Measurements from ENCODE around the gene ZNF117.
"Not testable (repeated sequence)": the region's sequence is repeated elsewhere in the genome, so short reads cannot be mapped to it uniquely, and the experiment has no call there.

ZNF117 gene

DNA sequence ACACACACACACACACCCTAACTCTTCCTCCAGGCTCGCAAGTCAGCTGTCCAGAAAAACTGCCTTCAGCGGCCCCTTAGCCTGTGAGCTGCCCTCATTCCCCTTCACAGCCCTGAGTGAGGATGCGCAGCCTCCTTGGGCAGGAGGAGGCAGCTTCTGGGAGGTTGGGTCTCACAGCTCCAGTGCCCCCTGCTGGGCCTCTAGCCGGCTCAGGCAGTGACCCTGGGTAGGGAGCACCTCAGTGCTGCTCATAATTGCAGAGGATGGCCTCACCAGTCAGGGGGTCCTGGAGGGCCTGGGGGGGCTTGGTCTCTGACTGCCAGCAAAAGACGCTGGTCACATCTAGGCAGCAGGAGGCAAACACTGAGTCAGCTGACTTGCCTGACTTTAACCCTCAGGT is 44.1 kb downstream of the ZNF117 start:
- DNase-seq (ENCODE audit: low read depth): no peak
- TF ChIP-seq, protein P1, sequence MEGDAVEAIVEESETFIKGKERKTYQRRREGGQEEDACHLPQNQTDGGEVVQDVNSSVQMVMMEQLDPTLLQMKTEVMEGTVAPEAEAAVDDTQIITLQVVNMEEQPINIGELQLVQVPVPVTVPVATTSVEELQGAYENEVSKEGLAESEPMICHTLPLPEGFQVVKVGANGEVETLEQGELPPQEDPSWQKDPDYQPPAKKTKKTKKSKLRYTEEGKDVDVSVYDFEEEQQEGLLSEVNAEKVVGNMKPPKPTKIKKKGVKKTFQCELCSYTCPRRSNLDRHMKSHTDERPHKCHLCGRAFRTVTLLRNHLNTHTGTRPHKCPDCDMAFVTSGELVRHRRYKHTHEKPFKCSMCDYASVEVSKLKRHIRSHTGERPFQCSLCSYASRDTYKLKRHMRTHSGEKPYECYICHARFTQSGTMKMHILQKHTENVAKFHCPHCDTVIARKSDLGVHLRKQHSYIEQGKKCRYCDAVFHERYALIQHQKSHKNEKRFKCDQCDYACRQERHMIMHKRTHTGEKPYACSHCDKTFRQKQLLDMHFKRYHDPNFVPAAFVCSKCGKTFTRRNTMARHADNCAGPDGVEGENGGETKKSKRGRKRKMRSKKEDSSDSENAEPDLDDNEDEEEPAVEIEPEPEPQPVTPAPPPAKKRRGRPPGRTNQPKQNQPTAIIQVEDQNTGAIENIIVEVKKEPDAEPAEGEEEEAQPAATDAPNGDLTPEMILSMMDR (conservative IDR thresholded peaks at IDR 0.05; ENCODE audit: low read depth, low read length): peak; percentile 61
- peak overlapping the region; percentile 56 for H3K4me3 ChIP-seq (ENCODE audit: low read length)

- no peak overlapping the region for H3K4me3 ChIP-seq (ENCODE audit: low read length)
- TF ChIP-seq, protein P1 (conservative IDR thresholded peaks at IDR 0.05; ENCODE audit: low read depth, low read length): no peak
- no peak for DNase-seq (ENCODE audit: low read depth)
Observed at GRCh38 chr7:64945503-64946175, 45.2 kb downstream of the ZNF117 start.

DNA sequence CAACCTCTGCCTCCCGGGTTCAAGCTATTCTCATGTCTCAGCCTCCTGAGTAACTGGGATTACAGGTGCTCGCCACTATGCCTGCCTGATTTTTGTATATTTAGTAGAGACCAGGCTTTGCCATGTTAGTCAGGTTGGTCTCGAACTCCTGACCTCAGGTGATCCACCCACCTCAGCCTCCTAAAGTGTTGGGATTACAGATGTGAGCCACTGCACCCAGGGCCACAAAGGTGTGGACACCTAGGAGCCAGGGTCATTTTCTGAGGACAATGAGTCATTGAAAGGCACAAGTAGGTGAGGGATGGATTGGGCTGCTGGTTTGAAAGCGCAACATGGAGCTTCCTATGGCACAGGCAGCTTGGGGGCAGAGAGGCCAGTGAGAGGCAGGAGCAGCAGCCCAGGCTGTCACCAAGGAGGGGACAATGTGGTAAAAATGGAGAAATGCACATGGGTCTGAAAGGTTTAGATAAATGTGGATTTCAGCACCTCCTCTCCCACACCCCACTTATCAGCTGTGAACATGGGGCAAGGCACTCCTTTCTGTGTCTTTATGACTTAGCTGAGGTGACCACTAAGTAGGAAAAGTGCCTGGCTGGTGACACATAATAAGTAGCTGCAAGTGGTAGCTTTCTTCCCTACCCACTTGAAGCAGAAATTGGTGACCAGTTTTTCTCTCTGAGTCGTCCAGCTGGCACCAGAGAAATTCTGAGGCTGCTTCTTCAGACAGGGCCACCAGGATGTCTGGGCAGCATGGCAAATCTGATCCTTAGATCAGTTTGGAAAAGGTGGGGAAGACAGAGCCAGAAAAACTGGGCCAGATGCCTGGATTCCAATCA is 46.0 kb downstream of the ZNF117 start:
- not testable (repeated sequence) for H3K4me3 ChIP-seq (ENCODE audit: low read length); DNase-seq (ENCODE audit: low read depth)

- H3K4me3 ChIP-seq (ENCODE audit: low read length); DNase-seq (ENCODE audit: low read depth): not testable (repeated sequence)
Observed at GRCh38 chr7:64940021-64940420, 50.8 kb downstream of the ZNF117 start.

GRCh38 chr7:64938540-64938939 is 52.3 kb downstream of the ZNF117 start:
- H3K4me3 ChIP-seq (ENCODE audit: low read length): no peak overlapping the region
- TF ChIP-seq, protein P1 (conservative IDR thresholded peaks at IDR 0.05; ENCODE audit: low read depth, low read length): no peak
- no peak for DNase-seq (ENCODE audit: low read depth)

DNA sequence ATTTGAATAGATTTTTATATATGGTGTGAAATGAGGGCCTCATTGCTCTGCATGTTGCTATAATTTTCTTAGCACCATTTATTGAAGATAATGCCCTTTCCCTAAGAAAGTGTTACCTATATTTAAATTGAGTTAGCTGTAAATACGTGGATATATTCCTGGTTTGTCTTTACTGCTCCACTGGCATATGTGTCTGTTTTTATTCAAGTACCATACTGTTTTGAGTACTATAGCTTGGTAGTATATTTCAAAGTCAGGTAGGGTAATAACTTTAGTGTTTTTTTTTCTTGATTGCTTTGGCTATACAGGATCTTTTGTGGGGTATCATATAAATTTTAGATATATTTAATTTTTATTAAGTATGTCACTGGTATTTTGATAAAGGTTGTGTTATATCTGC is 56.4 kb downstream of the ZNF117 start:
- DNase-seq (ENCODE audit: low read depth): no peak
- H3K4me3 ChIP-seq (ENCODE audit: low read length): no peak overlapping the region
- TF ChIP-seq, protein P1 (conservative IDR thresholded peaks at IDR 0.05; ENCODE audit: low read depth, low read length): no peak

GRCh38 chr7:64928252-64929187 is 62.3 kb downstream of the ZNF117 start:
- H3K4me3 ChIP-seq (ENCODE audit: low read length): not testable (repeated sequence)

More at GRCh38 chr7:64928252-64929187, 62.3 kb downstream of the ZNF117 start:
- DNase-seq (ENCODE audit: low read depth): not testable (repeated sequence)

Measured in retinal pigment epithelial cell (primary cell).